GM18519 (cell line): ENCODE measurements around the gene METTL26.

ENCODE experiments used
- ATAC-seq: cut with Tn5 transposase; IDR thresholded peaks from one replicate; pipeline ENCODE4 v1.9.1; 2021; ENCODE audit warnings: mild to moderate bottlenecking, moderate library complexity; ENCODE audit not compliant: unreplicated experiment, low FRiP score

The METTL26 gene

DNA sequence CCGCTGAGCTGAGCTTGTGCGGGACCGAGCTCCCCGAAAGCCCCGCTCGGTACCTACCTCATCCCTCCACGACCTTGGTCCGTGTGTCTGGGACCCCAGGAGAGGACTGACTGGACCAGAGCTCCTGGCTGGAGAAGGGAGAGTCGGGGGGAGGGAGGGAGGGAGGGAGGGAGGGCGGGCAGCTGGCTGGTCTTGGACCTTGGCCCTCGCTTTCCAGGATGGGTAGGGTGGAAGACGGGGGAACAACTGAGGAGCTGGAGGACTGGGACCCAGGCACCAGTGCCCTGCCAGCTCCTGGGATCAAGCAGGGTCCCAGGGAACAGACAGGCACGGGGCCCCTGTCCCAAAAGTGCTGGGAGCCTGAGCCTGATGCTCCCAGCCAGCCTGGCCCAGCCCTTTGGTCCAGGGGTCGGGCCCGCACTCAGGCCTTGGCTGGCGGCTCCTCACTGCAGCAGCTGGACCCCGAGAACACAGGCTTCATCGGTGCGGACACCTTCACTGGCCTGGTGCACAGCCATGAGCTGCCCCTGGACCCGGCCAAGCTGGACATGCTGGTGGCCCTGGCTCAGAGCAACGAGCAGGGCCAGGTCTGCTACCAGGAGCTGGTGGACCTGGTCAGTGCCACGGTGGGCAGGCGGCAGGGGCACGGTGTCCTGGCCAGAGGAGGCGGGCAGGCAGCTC, 39.9 kb upstream of the METTL26 start:
- ATAC-seq: no peak

DNA sequence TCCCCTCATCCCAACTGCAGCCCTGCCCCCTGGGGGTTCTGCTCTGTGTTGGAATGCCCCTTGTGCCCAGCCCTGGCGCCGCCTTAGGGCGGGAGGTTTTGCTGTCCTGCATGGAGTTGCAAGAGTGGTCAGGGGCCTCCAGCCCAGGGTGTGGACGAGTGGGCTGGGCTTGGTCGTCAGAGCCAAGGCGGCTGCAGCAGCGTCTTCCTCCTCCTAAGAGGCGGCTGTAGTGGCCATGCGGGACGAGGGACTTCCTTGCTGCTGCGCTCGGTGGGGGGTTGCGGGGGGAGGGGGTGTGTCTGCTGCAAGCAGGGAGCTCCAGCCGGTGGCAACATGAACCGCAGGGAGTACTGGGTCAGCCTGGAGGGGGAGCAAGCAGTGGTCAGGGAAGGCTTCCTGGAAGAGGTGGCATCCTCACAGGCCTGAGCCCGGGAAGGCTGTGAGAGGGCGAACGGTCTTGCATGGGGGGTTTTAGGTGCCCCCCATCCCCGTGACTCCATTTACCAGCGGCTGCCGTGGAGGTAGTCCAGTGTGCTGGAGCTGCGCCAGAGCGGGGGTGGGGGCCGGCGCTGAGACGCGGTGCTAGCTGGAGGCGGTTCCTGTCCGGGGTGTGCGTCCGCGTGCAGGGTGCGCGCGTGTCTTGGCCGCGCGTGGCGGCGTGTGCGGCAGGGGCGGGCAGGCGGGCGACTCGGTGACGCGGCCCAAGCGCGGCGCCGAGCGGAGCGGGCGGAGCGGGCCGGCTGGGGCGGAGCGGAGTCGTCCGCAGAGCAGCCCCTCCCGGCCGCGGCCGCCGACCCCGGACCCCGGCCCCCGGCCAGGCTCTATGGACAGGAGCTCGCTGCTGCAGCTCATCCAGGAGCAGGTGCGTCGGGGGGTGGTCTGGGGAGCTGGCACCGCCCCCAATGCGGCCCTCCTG, 39.1 kb upstream of the METTL26 start, which contains the start of gene RHBDL1:
Gene RHBDL1 (plus strand): TSS at position 704 of the 916 bp plus-strand sequence. CDS start 120 bp downstream, at position 824.
- ATAC-seq: no peak

DNA sequence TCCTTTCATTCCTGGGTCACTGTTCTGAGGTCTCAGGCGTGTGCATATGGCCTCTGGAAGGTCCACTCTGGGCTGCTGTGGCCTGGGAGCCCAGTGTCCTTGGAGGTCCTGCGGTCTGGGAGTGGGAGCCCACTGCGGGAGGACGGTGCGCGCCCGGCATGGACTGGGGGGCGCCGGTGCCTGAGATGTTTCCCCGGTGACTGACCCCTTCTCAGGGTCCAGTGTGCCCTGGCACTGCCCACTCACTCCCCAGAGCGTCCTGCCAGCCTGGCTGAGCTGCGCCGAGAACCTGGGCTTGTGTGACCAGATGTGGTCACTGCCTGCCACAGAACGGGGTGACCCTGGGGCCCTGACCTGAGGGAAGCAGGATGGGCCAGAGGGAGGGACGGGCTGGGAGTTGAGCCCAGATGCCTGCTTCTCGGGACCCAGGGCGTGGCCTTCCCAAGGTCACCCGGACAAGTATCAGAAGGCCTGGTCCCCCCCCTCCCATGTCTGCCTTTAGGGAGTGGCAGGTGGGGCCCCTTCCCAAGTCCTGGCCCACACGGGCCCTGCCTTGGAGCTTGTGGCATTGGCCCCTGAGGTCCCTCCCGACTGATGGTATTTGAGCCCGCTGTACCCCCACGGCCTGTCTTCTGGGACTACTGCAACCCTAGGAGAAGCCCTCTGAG, 38.2 kb upstream of the METTL26 start:
- no peak for ATAC-seq

DNA sequence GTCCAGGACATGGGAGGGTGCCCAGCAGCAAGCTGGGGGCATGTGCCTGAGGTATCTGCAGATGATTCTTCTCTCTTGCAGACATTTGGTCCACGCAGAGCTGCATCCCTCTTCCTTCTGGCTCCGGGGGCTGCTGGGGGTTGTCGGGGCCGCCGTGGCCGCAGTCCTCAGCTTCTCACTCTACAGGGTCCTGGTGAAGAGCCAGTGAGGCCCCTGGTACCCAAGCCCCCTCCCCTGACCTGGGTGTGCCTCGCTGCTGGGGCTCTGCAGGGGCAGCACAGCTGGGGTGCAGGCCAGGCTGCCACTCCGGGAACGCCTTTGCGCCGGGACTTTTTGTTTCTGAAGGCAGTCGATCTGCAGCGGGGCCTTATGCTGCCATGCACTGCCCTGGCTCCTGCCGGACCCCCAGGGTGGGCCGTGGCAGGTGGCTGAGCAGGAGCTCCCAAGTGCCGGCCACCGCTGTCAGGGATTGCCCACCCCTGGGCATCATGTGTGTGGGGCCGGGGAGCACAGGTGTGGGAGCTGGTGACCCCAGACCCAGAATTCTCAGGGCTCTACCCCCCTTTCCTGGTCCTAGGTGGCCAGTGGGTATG, 37.4 kb upstream of the METTL26 start:
- no peak for ATAC-seq

DNA sequence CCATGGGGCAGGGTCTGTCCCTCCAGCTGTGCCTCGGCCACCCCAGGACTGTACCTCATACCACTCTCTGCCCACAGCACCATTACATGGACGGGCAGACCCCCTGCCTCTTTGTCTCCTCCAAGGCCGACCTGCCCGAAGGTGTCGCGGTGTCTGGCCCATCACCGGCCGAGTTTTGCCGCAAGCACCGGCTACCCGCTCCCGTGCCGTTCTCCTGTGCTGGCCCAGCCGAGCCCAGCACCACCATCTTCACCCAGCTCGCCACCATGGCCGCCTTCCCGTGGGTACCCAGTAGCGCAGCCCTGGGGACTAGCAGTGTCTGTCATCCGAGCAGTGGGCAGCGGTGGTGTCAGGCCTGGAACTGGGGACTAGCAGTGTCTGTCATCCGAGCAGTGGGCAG, 36.7 kb upstream of the METTL26 start:
- no peak for ATAC-seq

DNA sequence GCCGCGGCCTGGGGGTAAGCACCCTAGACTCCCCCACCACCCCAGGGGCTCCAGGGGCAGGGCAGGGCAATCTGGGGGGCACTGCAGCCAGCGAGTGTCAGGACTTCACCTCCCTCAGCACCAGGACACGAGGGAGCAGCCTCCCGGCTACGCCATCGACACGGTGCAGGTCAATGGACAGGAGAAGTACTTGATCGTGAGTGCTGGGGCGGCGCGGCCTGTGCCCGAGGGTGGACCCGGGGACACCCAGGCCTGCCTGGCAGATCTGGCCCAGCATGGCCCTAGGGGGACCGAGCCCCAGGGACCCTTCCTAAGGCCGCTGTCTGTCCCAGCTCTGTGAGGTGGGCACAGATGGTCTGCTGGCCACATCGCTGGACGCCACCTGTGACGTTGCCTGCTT, 36.3 kb upstream of the METTL26 start:
- ATAC-seq: no peak

DNA sequence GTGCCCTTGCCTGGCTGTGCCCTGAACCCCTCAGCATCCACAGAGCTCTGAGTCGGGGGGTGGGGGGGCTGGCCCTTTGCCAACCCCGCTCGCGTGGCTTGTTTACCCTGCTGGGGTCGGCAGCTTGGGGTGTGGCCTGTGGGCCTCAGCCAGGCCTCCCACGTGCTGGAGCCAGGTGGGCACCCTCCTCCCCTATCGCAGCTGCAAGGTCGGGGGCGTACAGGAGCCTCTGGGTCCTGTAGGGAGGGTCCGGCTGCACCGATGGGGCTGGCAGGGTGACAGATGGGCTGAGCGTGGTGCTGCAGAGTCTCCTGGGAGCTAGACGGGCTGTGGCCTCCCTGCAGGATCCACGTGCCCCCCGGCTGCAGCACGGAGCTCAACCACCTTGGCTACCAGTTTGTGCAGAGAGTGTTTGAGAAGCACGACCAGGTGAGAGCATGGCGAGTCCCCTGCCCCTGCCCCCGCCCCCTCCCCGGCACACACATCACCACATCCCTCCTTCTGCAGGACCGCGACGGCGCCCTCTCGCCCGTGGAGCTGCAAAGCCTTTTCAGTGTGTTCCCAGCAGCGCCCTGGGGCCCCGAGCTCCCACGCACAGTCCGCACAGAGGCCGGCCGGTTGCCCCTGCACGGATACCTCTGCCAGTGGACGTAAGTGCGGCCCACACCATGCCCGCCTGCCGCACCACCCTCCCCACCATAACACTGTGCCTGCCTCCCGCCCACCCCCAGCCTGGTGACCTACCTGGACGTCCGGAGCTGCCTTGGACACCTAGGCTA, 35.4 kb upstream of the METTL26 start:
- no peak for ATAC-seq

DNA sequence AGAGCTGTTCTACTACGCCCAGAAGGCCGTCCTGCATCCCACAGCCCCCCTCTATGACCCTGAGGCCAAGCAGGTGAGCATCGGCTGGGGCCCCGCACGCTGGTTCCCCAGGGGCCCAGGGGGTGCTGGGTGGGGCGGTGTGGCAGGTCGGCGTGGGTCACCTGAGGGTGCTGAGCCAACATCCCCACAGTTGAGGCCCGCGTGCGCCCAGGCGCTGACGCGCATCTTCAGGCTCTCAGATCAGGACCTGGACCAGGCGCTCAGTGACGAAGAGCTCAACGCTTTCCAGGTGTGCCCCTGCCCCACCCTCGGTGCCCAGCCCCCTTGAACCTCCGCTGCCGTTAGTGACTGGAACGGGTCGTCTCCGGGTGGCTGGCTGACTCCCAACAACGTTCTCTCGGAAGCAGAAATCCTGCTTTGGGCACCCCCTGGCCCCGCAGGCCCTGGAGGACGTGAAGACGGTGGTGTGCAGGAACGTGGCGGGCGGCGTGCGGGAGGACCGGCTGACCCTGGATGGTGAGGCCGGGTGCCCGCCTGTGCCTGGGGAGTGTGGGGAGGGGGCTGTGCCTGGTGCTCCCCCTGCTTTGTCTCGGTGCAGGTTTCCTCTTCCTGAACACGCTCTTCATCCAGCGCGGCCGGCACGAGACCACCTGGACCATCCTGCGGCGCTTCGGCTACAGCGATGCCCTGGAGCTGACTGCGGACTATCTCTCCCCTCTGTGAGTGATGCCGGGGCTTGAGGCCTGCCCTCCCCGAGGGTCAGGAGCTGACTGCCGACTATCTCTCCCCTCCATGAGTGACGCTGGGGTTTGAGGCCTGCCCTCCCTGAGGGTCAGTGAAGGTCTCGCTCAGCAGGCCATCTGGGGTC, 34.6 kb upstream of the METTL26 start:
- no peak for ATAC-seq

DNA sequence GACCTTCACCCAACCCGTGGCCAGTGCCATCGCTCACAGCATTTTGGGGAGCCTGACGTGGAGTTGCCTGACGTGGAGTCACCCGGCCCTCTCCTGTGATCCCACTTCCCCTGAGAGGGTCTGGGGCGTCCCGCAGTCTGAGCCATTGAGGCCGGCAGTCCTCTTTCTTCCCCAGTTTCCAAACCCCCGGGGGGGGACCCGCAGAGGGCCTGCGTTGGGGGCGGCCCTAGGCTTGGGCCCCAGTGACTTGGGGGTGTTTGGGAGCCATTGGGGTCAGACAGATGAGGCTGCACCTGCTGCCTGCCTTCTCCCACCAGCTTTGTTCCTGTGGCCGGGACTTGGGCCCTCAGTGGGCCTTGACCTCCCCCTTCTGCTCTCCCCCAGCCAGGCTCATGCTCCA, 33.6 kb upstream of the METTL26 start:
- no peak for ATAC-seq

DNA sequence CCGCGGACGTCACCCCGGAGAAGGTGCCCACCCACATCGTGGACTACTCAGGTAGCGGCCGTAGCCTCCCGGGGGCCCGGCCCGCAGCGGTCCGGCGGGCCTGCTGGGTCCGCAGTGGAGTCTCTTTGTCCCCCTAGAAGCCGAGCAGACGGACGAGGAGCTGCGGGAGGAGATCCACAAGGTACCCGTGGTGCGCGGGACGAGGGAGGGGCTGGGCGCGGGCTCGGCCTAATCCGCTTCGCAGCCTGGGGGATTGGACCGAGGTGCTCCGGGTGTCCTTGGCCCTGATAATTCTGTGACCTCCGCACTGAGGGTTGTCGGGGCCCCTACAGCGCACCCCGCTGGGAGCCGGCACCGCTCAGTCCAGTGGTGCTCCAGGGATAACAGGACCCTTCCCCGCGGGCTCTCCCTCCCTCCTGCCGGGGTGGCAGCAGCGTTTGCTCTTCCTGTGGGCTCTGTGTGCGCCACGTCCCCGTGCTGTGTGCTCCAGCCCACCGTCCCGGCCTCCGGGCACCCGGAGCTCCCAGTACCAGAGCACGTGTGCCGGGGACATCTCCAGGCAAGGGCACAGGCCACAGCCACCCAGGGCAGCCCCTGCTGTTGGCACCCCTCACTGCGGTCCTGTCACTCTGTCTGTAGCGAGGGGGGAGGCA, 32.5 kb upstream of the METTL26 start:
- no peak for ATAC-seq

DNA sequence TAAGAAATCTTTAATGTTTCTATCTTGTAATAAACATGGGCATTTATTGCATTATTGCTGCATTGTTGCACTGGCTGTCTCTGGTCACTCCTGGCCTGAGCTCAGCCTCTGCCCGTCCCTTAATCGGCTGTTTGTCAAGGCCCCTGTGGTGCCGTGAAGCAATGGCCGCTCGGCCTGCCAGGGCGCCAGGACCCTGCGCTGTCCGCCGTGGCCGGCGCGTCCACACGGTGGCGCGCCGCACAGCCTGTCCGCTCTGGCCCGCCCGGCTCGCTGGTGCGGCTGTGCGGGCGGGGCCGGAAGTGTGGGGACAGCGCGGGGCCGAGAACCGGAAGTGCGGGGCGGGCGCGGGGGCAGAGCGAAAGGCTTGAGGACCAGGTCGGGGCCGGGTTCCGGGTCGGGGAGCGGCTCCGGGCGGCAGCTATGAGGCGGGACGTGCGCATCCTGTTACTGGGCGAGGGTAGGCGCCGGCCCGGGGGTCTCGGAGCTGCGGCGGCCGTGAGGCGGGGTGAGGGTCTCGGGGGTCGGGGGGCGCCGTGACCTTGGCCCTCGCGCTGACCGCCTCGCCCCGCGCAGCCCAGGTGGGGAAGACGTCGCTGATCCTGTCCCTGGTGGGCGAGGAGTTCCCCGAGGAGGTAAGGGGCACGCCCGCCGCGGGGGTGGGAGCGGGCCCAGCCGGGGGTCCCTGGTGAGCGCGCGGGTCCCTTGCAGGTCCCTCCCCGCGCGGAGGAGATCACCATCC, 31.8 kb upstream of the METTL26 start, which contains the start of gene RHOT2:
Gene RHOT2 (plus strand): TSS at position 353 of the 739 bp plus-strand sequence. CDS start 68 bp downstream, at position 421.
- ATAC-seq: peak; percentile 68

DNA sequence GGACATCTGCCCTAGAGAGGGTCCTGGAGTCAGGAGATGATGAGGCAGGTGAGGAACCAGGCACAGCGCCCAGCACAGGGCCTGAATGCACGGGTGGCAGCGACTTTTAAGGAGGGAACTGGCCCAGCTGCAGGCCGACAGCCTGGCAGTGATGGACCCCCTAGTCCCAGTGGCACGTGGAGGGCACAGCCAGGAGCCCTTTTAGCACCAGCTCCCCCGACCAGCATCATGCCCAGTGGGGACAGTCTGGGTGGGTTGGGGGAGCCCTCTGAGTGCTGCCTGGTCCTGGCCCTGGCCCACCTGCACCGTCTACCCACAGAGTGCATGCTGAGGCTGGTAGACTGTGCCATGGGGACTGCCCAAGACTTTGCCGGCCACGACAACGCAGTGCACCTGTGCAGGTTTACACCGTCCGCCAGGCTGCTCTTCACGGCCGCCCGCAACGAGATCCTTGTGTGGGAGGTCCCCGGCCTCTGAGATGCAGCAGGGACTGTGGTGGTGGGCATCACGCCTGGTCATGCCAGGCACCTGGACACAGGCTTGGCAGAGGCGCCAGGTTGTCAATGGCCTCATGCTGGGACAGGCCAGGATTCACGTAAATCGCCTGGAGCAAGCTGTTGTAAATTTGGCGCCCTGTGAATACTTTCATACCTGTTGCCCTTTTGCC, 31.1 kb upstream of the METTL26 start:
- no peak for ATAC-seq

DNA sequence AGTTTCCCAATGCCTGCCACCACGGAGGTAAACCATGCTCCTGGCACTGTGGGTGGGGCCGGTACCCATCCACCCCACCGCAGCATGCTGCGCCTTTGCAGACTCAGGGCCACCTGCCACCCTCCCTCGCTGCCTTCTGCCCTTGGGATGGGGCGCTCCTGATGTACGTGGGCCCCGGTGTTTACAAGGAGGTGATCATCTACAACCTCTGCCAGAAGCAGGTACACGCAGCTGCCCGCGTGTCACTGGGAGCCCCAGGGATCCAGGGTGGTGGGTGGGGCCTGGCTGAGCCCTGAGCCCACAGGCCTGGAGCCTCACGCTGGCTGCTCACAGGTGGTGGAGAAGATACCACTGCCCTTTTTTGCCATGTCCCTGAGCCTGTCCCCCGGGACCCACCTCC, 30.5 kb upstream of the METTL26 start:
- ATAC-seq: no peak

DNA sequence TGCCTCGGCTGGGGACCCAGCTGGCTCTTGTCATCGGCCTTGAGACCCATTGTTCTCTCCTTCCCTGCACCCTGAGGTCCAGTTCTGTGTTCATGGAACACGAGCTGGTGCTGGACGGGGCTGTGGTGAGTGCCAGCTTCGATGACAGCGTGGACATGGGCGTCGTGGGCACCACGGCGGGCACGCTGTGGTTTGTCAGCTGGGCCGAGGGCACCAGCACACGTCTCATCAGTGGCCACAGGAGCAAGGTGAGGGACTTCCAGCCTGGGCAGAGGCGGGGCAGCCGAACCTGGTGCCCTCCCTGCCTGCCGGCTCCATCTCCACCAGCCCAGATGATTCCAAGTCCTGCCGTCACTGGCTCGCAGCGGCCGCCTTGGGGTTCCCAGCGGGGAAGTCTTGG, 26.5 kb upstream of the METTL26 start:
- ATAC-seq: no peak

DNA sequence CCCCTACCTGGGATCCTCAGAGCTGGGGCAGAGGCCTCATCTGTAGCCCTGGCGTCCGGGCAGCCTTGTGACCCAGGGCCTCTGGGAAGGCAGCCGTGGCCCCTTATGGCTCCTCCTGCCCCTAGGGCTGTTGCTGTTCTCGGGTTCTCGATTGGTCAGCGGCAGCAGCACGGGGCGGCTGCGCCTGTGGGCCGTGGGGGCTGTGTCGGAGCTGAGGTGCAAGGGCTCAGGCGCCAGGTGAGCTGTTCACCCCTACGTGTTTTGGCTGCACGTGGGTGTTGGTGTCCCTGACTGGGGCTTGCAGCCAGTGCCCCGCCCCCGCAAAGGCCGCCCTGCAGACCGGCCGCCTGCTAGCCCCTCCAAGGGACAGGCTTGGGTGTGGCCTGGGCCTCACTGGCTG, 26.0 kb upstream of the METTL26 start:
- no peak for ATAC-seq

DNA sequence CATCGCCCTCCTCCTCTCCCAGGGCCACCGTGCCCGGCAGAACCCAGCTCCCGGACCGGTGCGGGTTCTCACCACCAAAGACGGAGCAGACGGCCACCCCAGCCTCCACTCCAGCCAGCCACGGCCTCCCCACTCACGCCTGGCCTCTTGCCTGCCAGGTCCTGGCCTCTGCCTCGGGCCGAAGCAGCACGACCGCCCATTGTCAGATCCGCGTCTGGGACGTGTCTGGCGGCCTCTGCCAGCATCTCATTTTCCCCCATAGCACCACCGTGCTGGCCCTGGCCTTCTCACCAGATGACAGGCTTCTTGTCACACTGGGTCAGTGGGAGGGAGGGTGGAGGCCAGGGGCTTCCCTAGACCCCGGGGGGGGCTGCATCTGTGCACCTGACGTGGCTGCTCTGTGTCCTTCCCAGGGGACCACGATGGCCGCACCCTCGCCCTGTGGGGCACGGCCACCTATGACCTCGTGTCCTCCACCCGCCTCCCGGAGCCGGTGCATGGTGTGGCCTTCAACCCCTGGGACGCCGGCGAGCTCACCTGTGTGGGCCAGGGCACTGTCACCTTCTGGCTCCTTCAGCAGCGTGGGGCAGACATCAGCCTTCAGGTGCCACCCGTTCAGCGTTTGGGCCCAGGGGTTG, 25.2 kb upstream of the METTL26 start:
- no peak for ATAC-seq
